WTC11 (cell line): Measurements from ENCODE around the gene MKNK2.

Experiments used
- ELF4 ChIP-seq: sonication (generic); formaldehyde crosslinking; IDR thresholded peaks from 2 replicates; pipeline ENCODE4 v1.8.1; 2022; ENCODE audit warnings: low read depth, mild to moderate bottlenecking, moderate library complexity, missing genetic modification reagents
- ESRRA ChIP-seq: sonication (generic); formaldehyde crosslinking; IDR thresholded peaks from 2 replicates; pipeline ENCODE4 v1.8.1; 2022; ENCODE audit warnings: mild to moderate bottlenecking, missing genetic modification reagents, borderline replicate concordance
- NR1H2 ChIP-seq: sonication (generic); formaldehyde crosslinking; IDR thresholded peaks from 2 replicates; pipeline ENCODE4 v1.9.0; 2021; ENCODE audit warnings: mild to moderate bottlenecking, moderate library complexity, missing genetic modification reagents
- OVOL2 ChIP-seq: fragments of 250-450 bp; sonication (Bioruptor Pico); IDR thresholded peaks from 2 replicates; pipeline ENCODE4 v1.9.0; 2021; ENCODE audit warnings: mild to moderate bottlenecking, borderline replicate concordance
- SMAD4 ChIP-seq: sonication (generic); formaldehyde crosslinking; IDR thresholded peaks from 2 replicates; pipeline ENCODE4 v1.8.0; 2022; ENCODE audit warnings: mild to moderate bottlenecking, missing genetic modification reagents
- SP1 ChIP-seq: sonication (generic); formaldehyde crosslinking; conservative IDR thresholded peaks from 2 replicates; pipeline ENCODE4 v1.8.1; 2022; ENCODE audit warnings: missing genetic modification reagents
- ZBTB21 ChIP-seq: sonication (generic); formaldehyde crosslinking; IDR thresholded peaks from 2 replicates; pipeline ENCODE4 v1.8.1; 2023; ENCODE audit warnings: mild to moderate bottlenecking, missing genetic modification reagents, borderline replicate concordance
- ZNF138 ChIP-seq: sonication (generic); formaldehyde crosslinking; conservative IDR thresholded peaks from 2 replicates; pipeline ENCODE4 v1.8.1; 2022; ENCODE audit warnings: mild to moderate bottlenecking, moderate library complexity, missing genetic modification reagents
- ZNF317 ChIP-seq: sonication (generic); formaldehyde crosslinking; IDR thresholded peaks from 2 replicates; pipeline ENCODE4 v1.8.1; 2023; ENCODE audit warnings: low read depth, mild to moderate bottlenecking, moderate library complexity, missing genetic modification reagents, borderline replicate concordance
- TF ChIP-seq, protein P1 (sequence below): fragments of 200-600 bp; IDR thresholded peaks from 2 replicates; pipeline ENCODE4 v1.8.0; 2022; ENCODE audit warnings: antibody characterized with exemption
- TF ChIP-seq, protein P2 (sequence below): sonication (generic); formaldehyde crosslinking; IDR thresholded peaks from 2 replicates; pipeline ENCODE4 v1.8.0; 2022; ENCODE audit warnings: mild to moderate bottlenecking, missing genetic modification reagents
- TF ChIP-seq, protein P3 (sequence below): sonication (generic); formaldehyde crosslinking; IDR thresholded peaks from 2 replicates; pipeline ENCODE4 v1.8.1; 2023; ENCODE audit warnings: mild to moderate bottlenecking, missing genetic modification reagents
- TF ChIP-seq, protein P4 (sequence below): sonication (generic); formaldehyde crosslinking; IDR thresholded peaks from 2 replicates; pipeline ENCODE4 v1.8.0; 2022; ENCODE audit warnings: mild to moderate bottlenecking, missing genetic modification reagents
- TF ChIP-seq, protein P5 (sequence below): sonication (generic); formaldehyde crosslinking; IDR thresholded peaks from 2 replicates; pipeline ENCODE4 v1.8.0; 2023; ENCODE audit warnings: missing genetic modification reagents

DNA sequence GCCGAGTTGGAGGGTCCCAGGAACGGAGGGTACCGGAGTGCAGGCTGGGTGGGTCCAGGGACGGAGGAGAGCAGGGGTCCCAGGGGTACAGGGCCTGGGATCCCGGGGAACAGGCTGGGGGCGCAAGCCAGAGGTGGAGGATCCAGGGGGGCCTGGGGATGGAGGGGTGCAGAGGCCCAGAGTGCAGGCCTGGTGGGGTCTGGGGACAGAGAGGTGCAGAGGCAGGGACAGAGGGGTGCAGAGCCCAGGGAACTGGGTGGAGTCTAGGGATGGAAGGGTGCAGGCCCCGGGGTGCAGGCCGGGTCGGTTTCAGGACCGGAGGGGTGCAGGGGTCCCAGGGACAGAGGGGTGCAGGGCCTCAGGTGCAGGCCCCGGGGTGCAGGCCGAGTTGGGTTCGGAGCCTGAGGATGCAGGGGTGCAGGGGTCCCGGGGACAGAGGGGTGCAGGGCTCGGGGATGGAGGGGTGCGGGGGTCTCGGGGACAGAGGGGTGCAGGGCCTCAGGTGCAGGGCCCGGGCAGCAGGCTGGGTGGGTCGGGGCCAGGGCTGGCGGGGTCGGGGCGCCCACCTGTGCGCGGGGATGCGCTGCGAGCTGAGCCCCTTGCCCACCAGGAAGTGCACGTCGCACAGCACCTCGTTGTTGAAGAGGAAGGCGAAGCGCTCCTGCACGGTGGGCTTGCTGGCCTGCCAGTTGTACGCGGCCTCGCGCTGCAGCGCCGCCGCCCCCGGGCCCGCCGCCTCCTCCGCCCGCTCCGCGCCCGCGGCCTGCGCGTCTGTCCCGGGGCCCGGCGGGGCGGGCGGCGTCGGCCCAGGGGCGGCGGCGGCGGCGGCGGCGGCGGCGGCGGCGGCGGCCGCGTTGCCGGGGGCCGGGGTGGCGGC is 36.1 kb downstream of the MKNK2 start:
- TF ChIP-seq, protein P1, sequence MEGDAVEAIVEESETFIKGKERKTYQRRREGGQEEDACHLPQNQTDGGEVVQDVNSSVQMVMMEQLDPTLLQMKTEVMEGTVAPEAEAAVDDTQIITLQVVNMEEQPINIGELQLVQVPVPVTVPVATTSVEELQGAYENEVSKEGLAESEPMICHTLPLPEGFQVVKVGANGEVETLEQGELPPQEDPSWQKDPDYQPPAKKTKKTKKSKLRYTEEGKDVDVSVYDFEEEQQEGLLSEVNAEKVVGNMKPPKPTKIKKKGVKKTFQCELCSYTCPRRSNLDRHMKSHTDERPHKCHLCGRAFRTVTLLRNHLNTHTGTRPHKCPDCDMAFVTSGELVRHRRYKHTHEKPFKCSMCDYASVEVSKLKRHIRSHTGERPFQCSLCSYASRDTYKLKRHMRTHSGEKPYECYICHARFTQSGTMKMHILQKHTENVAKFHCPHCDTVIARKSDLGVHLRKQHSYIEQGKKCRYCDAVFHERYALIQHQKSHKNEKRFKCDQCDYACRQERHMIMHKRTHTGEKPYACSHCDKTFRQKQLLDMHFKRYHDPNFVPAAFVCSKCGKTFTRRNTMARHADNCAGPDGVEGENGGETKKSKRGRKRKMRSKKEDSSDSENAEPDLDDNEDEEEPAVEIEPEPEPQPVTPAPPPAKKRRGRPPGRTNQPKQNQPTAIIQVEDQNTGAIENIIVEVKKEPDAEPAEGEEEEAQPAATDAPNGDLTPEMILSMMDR: no peak
- TF ChIP-seq, protein P2, sequence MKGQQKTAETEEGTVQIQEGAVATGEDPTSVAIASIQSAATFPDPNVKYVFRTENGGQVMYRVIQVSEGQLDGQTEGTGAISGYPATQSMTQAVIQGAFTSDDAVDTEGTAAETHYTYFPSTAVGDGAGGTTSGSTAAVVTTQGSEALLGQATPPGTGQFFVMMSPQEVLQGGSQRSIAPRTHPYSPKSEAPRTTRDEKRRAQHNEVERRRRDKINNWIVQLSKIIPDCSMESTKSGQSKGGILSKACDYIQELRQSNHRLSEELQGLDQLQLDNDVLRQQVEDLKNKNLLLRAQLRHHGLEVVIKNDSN (CRISPR knock-in tag): no peak
- TF ChIP-seq, protein P3, sequence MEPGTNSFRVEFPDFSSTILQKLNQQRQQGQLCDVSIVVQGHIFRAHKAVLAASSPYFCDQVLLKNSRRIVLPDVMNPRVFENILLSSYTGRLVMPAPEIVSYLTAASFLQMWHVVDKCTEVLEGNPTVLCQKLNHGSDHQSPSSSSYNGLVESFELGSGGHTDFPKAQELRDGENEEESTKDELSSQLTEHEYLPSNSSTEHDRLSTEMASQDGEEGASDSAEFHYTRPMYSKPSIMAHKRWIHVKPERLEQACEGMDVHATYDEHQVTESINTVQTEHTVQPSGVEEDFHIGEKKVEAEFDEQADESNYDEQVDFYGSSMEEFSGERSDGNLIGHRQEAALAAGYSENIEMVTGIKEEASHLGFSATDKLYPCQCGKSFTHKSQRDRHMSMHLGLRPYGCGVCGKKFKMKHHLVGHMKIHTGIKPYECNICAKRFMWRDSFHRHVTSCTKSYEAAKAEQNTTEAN: no peak
- TF ChIP-seq ZBTB21 (CRISPR knock-in tag): no peak
- no peak for TF ChIP-seq NR1H2 (CRISPR knock-in tag)
- no peak for TF ChIP-seq ZNF317 (CRISPR knock-in tag)
- TF ChIP-seq, protein P4, sequence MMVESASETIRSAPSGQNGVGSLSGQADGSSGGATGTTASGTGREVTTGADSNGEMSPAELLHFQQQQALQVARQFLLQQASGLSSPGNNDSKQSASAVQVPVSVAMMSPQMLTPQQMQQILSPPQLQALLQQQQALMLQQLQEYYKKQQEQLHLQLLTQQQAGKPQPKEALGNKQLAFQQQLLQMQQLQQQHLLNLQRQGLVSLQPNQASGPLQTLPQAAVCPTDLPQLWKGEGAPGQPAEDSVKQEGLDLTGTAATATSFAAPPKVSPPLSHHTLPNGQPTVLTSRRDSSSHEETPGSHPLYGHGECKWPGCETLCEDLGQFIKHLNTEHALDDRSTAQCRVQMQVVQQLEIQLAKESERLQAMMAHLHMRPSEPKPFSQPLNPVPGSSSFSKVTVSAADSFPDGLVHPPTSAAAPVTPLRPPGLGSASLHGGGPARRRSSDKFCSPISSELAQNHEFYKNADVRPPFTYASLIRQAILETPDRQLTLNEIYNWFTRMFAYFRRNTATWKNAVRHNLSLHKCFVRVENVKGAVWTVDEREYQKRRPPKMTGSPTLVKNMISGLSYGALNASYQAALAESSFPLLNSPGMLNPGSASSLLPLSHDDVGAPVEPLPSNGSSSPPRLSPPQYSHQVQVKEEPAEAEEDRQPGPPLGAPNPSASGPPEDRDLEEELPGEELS (CRISPR knock-in tag): no peak
- TF ChIP-seq OVOL2 (CRISPR knock-in tag): no peak
- TF ChIP-seq, protein P5, sequence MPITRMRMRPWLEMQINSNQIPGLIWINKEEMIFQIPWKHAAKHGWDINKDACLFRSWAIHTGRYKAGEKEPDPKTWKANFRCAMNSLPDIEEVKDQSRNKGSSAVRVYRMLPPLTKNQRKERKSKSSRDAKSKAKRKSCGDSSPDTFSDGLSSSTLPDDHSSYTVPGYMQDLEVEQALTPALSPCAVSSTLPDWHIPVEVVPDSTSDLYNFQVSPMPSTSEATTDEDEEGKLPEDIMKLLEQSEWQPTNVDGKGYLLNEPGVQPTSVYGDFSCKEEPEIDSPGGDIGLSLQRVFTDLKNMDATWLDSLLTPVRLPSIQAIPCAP (CRISPR knock-in tag): no peak
- no peak for TF ChIP-seq ESRRA (CRISPR knock-in tag)
- no peak for TF ChIP-seq ZNF138 (CRISPR knock-in tag)
- no peak for TF ChIP-seq ELF4 (CRISPR knock-in tag)
- no peak for TF ChIP-seq SP1 (CRISPR knock-in tag)
- no peak for TF ChIP-seq SMAD4
